Spleen (tissue), 11 donors: Measurements from ENCODE around the gene TSC22D2. TPM values are rescaled to one million over a fixed set of nuclear protein-coding genes. Genes with fewer than 3 reads are reported as not detected.

Source experiments
- DNase-seq: peaks from one replicate; pipeline ENCODE4 v3.0.0-alpha.2; 2020
- H3K27ac ChIP-seq, 8 donors: fragments of 200-600 bp; sonication (generic) in 7 of 8; 1 replicate in 4 of 8; 2 replicates in 4 of 8; pipeline versions ENCODE4 v1.5.0 to v1.8.0; 2016 to 2021; ENCODE audit warnings: inconsistent platforms in 4 of 8, mild to moderate bottlenecking in 4 of 8, moderate library complexity in 1 of 8
- H3K27me3 ChIP-seq, 7 donors: fragments of 200-600 bp; sonication (generic) in 6 of 7; replicated peaks in 1 of 7; 1 replicate in 4 of 7; 2 replicates in 3 of 7; pipeline versions ENCODE4 v1.5.0 to v1.8.0; 2016 to 2021; ENCODE audit warnings: inconsistent platforms in 3 of 7, mild to moderate bottlenecking in 1 of 7
- H3K36me3 ChIP-seq, 6 donors: fragments of 200-600 bp; sonication (generic) in 5 of 6; 1 replicate in 4 of 6; 2 replicates in 2 of 6; pipeline versions ENCODE4 v1.5.0 to v1.8.0; 2016 to 2021; ENCODE audit warnings: inconsistent platforms in 2 of 6
- H3K4me1 ChIP-seq, 6 donors: fragments of 200-600 bp; sonication (generic) in 5 of 6; 1 replicate in 3 of 6; 2 replicates in 3 of 6; pipeline versions ENCODE4 v1.5.0 to v1.8.0; 2016 to 2021; ENCODE audit warnings: inconsistent platforms in 3 of 6
- H3K4me3 ChIP-seq, 8 donors: fragments of 200-600 bp; sonication (generic) in 7 of 8; 1 replicate in 4 of 8; 2 replicates in 4 of 8; pipeline versions ENCODE4 v1.5.0 to v1.8.0; 2016 to 2021; ENCODE audit warnings: inconsistent platforms in 4 of 8, mild to moderate bottlenecking in 4 of 8, moderate library complexity in 2 of 8
- H3K9me3 ChIP-seq, 8 donors: fragments of 200-600 bp; sonication (generic) in 7 of 8; 1 replicate in 4 of 8; 2 replicates in 4 of 8; pipeline versions ENCODE4 v1.5.0 to v1.8.0; 2016 to 2021; ENCODE audit warnings: inconsistent platforms in 4 of 8
- POLR2A ChIP-seq, 3 donors: fragments of 450-650 bp; IDR thresholded peaks; one replicate each; pipeline ENCODE4 v1.5.1; 2017; ENCODE audit warnings: antibody characterized with exemption in 3 of 3, mild to moderate bottlenecking in 1 of 3
- POLR2AphosphoS5 ChIP-seq, 3 donors: sonication (generic); formaldehyde crosslinking; IDR thresholded peaks; one replicate each; pipeline ENCODE4 v1.5.1; 2017; ENCODE audit warnings: antibody characterized with exemption in 3 of 3
- WGBS, 5 donors: extraction: QIAGEN DNeasy Blood & Tissue Kit in 3 of 5; methylation state at CpG; one replicate each; pipeline versions ENCODE4 v1.1.5 to v1.1.7; 2013 to 2018; 5-methylcytosine and 5-hydroxymethylcytosine counted together
- intact Hi-C: fragments of 100-400 bp; cut with DNase I; formaldehyde crosslinking; loops from one replicate; pipeline ENCODE4 v1.15.0; 2023; ENCODE audit warnings: low total_unique reads
- polyA plus RNA-seq, 3 donors: library from polyadenylated mRNA; stranded (reverse); fragments of 200-250 nt; gene quantifications; one replicate each; pipeline ENCODE4 v1.2.1, GENCODE V29; 2013
- total RNA-seq, 7 donors: library from RNA; depleted of rRNA in 3 of 7; stranded (reverse); fragments of >200 nt in 3 of 7; fragmentation: NEBNext Ultra II Directional in 4 of 7; extraction: Animal tissue kit (Norgen Biotek cat#: 25700) in 4 of 7; gene quantifications; one replicate each; pipeline versions ENCODE4 v1.1.0 to v1.2.1, GENCODE V29; 2016 to 2021
- TF ChIP-seq, protein P1 (sequence below), 11 experiments: fragments of 200-600 bp in 7 of 11; fragments of 450-650 bp in 4 of 11; sonication (generic) in 4 of 11; IDR thresholded peaks in 8 of 11; conservative IDR thresholded peaks in 3 of 11; 1 replicate in 7 of 11; 2 replicates in 4 of 11; pipeline versions ENCODE4 v1.4.0 to v1.8.0; 2016 to 2021; ENCODE audit warnings: antibody characterized with exemption in 11 of 11, inconsistent platforms in 4 of 11, mild to moderate bottlenecking in 1 of 11
- donor health status: healthy with polysubstance abuse.
- donor health status: DM: no; HTN: no; CAD: no; lungs with moderate emphysema.
- donor health status: DM: no; HTN: no; CAD: no.
- donor health status: Bipolar disorder and iron deficiency.
- donor health status: healthy.
- donor health status: DM: no; HTN: no; CAD: no.
- donor health status: DM: yes; HTN: yes; CAD: no.

The TSC22D2 gene
- total and polyA plus RNA-seq, 10 donors: 8.4 to 34.8 (median 26.2) TPM

DNA sequence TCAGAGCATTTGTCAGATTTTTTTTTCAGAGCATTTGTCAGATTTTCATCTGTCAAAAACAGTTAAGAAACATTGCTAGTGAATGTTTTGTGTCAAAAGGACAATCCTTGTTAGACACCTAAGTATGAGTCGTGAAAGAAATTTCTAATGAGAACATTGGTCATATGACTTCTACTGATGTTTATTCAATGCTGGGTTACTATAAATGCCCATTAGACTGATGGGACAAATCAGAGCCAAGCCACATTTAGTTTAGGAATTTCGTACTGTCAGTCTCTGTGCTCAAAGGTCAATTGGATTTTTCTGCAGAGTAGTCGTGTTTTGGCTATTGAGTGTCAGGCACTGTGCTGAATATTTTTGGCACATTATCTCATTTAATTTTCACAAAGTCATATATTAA lies 31.6 kb downstream of the TSC22D2 start:
- H3K9me3 ChIP-seq: no peaks in the 10 kb centered on the region
- H3K4me3 ChIP-seq: no peak overlapping the region
- no peak for DNase-seq
- H3K27ac ChIP-seq: no peak overlapping the region
- H3K36me3 ChIP-seq: peaks cover 0 to 26% (median 0%) of the 10 kb centered on the region in 6 donors
- no peaks in the 10 kb centered on the region for H3K27me3 ChIP-seq
- no peak for TF ChIP-seq POLR2AphosphoS5 (IDR thresholded peaks at IDR 0.05)
- TF ChIP-seq, protein P1, sequence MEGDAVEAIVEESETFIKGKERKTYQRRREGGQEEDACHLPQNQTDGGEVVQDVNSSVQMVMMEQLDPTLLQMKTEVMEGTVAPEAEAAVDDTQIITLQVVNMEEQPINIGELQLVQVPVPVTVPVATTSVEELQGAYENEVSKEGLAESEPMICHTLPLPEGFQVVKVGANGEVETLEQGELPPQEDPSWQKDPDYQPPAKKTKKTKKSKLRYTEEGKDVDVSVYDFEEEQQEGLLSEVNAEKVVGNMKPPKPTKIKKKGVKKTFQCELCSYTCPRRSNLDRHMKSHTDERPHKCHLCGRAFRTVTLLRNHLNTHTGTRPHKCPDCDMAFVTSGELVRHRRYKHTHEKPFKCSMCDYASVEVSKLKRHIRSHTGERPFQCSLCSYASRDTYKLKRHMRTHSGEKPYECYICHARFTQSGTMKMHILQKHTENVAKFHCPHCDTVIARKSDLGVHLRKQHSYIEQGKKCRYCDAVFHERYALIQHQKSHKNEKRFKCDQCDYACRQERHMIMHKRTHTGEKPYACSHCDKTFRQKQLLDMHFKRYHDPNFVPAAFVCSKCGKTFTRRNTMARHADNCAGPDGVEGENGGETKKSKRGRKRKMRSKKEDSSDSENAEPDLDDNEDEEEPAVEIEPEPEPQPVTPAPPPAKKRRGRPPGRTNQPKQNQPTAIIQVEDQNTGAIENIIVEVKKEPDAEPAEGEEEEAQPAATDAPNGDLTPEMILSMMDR (IDR thresholded peaks at IDR 0.05 in 8 of 11, conservative IDR thresholded peaks at IDR 0.05 in 3 of 11): no peak
- TF ChIP-seq POLR2A (IDR thresholded peaks at IDR 0.05): no peak
- whole genome bisulfite sequencing, 5 donors: 77 to 89% (median 83%) methylated on average over 3 of the region's 3 CpGs
- H3K4me1 ChIP-seq: peaks cover 12 to 37% (median 19%) of the 10 kb centered on the region in 6 donors
- intact Hi-C loops: no loop called here

DNA sequence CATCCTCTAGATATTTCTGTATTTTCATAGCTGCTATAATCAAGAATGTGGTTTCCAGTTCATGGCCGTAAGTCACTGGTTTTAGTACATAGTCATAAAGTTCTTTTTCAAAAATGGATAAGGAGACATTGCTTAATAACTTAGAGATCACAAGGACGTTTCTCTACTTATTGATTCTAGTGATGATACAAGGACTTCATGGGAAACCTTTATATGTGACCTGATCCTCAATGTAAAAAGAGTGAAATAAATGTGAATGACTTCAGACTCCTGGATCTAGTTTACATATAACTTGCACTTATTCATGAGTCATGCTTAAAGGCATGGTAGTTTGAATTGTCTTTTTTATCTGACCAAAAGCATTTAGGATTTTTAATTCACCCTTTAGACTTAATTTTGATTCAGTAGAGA lies 35.2 kb downstream of the TSC22D2 start:
- Histone ChIP-seq H3K27ac (no peak overlapping the region), H3K4me1 (peaks cover 0 to 29% (median 6%) of the 10 kb centered on the region in 6 donors), H3K4me3 (no peak overlapping the region), H3K36me3 (peaks cover 0 to 26% (median 0%) of the 10 kb centered on the region in 6 donors), H3K9me3 (no peaks in the 10 kb centered on the region), H3K27me3 (no peaks in the 10 kb centered on the region)
- TF ChIP-seq, protein P1 (IDR thresholded peaks at IDR 0.05 in 8 of 11, conservative IDR thresholded peaks at IDR 0.05 in 3 of 11): no peak
- TF ChIP-seq POLR2AphosphoS5 (IDR thresholded peaks at IDR 0.05) (no peak), POLR2A (IDR thresholded peaks at IDR 0.05) (no peak)
- intact Hi-C loops: no loop called here
- no peak for DNase-seq
- WGBS, 5 donors: 83 to 92% (median 86%) methylated on average over 2 of the region's 2 CpGs

DNA sequence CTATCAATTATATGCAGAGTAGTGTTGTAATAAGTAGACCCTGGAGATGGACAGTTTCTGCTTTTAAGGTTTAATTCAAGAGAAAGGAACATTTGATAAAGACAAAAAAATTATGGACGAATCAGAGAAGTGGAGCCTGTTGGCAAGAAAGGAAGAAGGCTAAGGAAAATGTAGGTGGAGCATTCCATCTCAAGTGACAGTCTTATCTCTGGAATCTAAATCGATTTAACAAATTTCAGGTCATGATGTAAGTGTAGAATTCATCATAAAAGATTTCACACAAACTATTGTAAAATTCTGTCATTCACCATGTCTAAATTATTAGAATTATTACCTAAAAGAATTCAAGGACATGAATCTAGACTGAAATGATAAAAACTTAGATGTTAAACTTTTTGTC lies 36.3 kb downstream of the TSC22D2 start:
- H3K36me3 ChIP-seq: peaks cover 0 to 26% (median 0%) of the 10 kb centered on the region in 6 donors
- no peaks in the 10 kb centered on the region for H3K9me3 ChIP-seq
- H3K27me3 ChIP-seq: no peaks in the 10 kb centered on the region
- no peak for TF ChIP-seq POLR2A (IDR thresholded peaks at IDR 0.05)
- TF ChIP-seq, protein P1 (IDR thresholded peaks at IDR 0.05 in 8 of 11, conservative IDR thresholded peaks at IDR 0.05 in 3 of 11): no peak
- TF ChIP-seq POLR2AphosphoS5 (IDR thresholded peaks at IDR 0.05): no peak
- no peak overlapping the region for H3K4me3 ChIP-seq
- peaks cover 3 to 39% (median 9%) of the 10 kb centered on the region in 6 donors for H3K4me1 ChIP-seq
- no peak overlapping the region for H3K27ac ChIP-seq
- WGBS, 5 donors: 85 to 87% (median 86%) methylated on average over 2 of the region's 2 CpGs
- intact Hi-C loops: no loop called here
- DNase-seq: no peak

DNA sequence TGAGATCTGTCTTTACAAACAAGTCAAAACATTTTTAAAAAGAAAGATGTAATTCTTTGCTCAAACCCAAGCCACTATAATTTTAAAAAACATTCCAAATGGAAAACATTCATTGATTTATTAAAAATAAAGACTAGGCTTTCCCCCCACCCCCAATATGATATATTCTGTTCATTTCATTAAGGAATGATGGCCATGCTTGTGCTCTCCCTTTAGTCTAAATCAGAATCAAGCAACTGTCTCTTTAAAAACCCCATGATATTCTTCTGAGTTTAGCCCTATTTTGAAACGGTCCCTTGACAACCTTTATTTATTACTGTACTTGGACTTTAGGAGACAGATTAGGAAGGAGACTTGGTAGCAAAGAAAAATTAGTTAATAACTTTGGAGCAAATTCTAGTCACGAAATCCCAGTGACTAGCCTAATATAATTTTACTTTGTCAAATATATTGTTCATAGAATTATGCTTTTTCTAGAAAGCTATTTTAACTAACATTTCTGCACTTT lies 38.4 kb downstream of the TSC22D2 start:
- no peak for DNase-seq
- no peak overlapping the region for H3K27ac ChIP-seq
- no peaks in the 10 kb centered on the region for H3K9me3 ChIP-seq
- H3K4me3 ChIP-seq: no peak overlapping the region
- TF ChIP-seq, protein P1 (IDR thresholded peaks at IDR 0.05 in 8 of 11, conservative IDR thresholded peaks at IDR 0.05 in 3 of 11): no peak
- TF ChIP-seq POLR2AphosphoS5 (IDR thresholded peaks at IDR 0.05): no peak
- no peak for TF ChIP-seq POLR2A (IDR thresholded peaks at IDR 0.05)
- 64 to 80% (median 71%) methylated on average over 2 of the region's 2 CpGs for WGBS, 5 donors
- peaks cover 0 to 51% (median 23%) of the 10 kb centered on the region in 6 donors for H3K4me1 ChIP-seq
- peaks cover 0 to 20% (median 0%) of the 10 kb centered on the region in 6 donors for H3K36me3 ChIP-seq
- no peaks in the 10 kb centered on the region for H3K27me3 ChIP-seq
- intact Hi-C loops: no loop called here
